Right kidney (tissue), 1 donor: Measurements from ENCODE around the gene ELP4.
"Not testable (repeated sequence)": the region's sequence is repeated elsewhere in the genome, so short reads cannot be mapped to it uniquely, and the experiment has no call there.

ENCODE experiments used
- DNase-seq: peaks from one replicate; pipeline ENCODE4 v3.0.0-alpha.2; 2016

ELP4 gene

GRCh38 chr11:31702966-31703365 lies 193.4 kb downstream of the ELP4 start:
- no peak for DNase-seq

- DNase-seq: no peak
Measured at GRCh38 chr11:31706357-31706756, 196.8 kb downstream of the ELP4 start.

GRCh38 chr11:31711137-31711536 lies 201.6 kb downstream of the ELP4 start:
- DNase-seq: no peak

GRCh38 chr11:31712851-31713250 lies 203.3 kb downstream of the ELP4 start:
- DNase-seq: no peak

GRCh38 chr11:31714840-31715239 lies 205.3 kb downstream of the ELP4 start:
- no peak for DNase-seq

GRCh38 chr11:31720225-31720624 lies 210.7 kb downstream of the ELP4 start:
- no peak for DNase-seq

GRCh38 chr11:31720671-31721365 lies 211.3 kb downstream of the ELP4 start:
- DNase-seq: no peak

- no peak for DNase-seq
Measured at GRCh38 chr11:31722754-31723153, 213.2 kb downstream of the ELP4 start.

- DNase-seq: no peak
Measured at GRCh38 chr11:31725176-31725575, 215.6 kb downstream of the ELP4 start.

- DNase-seq: no peak
Measured at GRCh38 chr11:31728432-31728831, 218.9 kb downstream of the ELP4 start.

GRCh38 chr11:31740131-31740530 lies 230.6 kb downstream of the ELP4 start:
- DNase-seq: no peak

GRCh38 chr11:31740731-31741368 lies 231.3 kb downstream of the ELP4 start:
- not testable (repeated sequence) for DNase-seq

- no peak for DNase-seq
Measured at GRCh38 chr11:31747581-31747980, 238.0 kb downstream of the ELP4 start.

- DNase-seq: no peak
Measured at GRCh38 chr11:31757260-31757835, 247.8 kb downstream of the ELP4 start.

- no peak for DNase-seq
Measured at GRCh38 chr11:31761636-31762035, 252.1 kb downstream of the ELP4 start.

- no peak for DNase-seq
Measured at GRCh38 chr11:31763296-31763695, 253.7 kb downstream of the ELP4 start.

- no peak for DNase-seq
Measured at GRCh38 chr11:31764261-31764660, 254.7 kb downstream of the ELP4 start.

- DNase-seq: no peak
Measured at GRCh38 chr11:31764766-31765165, 255.2 kb downstream of the ELP4 start.

GRCh38 chr11:31767066-31767465 lies 257.5 kb downstream of the ELP4 start:
- DNase-seq: no peak

- DNase-seq: no peak
Measured at GRCh38 chr11:31767685-31768084, 258.1 kb downstream of the ELP4 start.

- no peak for DNase-seq
Measured at GRCh38 chr11:31768749-31769640, 259.4 kb downstream of the ELP4 start.

GRCh38 chr11:31770011-31770700 lies 260.6 kb downstream of the ELP4 start:
- DNase-seq: no peak
